GM18498 (cell line): ENCODE data around the gene ANAPC5.
"Not testable (repeated sequence)": the region's sequence is repeated elsewhere in the genome, so short reads cannot be mapped to it uniquely, and the experiment has no call there.

Experiments
- ATAC-seq: cut with Tn5 transposase; IDR thresholded peaks from one replicate; pipeline ENCODE4 v1.9.1; 2021; ENCODE audit warnings: mild to moderate bottlenecking, moderate library complexity; ENCODE audit not compliant: unreplicated experiment

The ANAPC5 gene

GRCh38 chr12:121288158-121288845, 63.9 kb downstream of the ANAPC5 start:
- no peak for ATAC-seq

DNA sequence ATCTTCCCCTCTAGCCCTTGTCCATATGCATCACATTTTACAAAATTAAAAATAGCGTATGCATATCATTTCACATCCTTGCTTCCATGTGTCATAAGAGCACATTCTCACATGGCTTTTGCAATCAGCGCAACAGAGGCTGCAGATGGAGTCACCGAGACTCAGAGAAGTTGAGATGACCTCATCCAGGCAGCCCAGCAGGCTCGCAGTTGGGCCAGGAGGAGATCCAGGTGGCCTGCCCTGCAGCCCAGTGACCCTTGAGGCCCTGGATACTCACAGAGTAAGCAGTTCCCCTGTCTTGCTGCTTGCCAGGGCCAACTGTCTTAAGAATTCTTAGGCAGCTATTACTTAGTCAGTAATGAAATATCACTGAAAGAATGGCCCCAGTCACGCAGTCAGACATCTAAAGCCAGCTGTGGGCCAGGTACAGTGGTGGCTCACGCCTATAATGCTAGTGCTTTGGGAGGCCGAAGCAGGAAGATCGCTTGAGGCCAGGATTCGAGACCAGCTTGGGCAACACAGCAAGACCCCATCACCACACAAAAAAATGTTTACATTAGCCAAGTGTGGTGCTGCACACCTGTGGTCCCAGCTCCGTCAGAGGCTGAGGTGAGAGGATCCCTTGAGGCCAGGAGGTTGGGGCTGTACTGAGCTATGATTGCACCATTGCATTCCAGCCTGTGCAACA, 64.8 kb downstream of the ANAPC5 start:
- no peak for ATAC-seq

DNA sequence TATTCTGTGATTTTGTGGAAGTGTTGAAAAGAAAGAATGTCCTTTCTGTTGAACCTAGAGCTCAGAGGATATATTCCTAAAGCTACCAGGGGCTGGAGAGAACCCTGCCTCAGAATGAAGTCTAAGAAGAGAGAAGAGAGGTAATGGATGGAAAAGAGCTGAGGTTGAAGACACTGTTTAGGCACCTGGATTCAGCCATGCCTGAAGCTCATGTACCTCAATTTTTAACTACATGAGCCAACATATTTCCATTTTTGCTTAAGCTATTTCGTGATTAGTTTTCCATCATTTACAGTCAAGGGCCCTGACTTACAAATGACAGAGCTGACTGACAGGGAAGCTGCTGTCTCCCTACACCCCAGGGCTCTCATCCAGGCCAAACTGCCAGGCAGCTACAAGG, 66.4 kb downstream of the ANAPC5 start:
- no peak for ATAC-seq

- no peak for ATAC-seq
These were observed 67.4 kb downstream of the ANAPC5 start for GRCh38 chr12:121284551-121285390.

DNA sequence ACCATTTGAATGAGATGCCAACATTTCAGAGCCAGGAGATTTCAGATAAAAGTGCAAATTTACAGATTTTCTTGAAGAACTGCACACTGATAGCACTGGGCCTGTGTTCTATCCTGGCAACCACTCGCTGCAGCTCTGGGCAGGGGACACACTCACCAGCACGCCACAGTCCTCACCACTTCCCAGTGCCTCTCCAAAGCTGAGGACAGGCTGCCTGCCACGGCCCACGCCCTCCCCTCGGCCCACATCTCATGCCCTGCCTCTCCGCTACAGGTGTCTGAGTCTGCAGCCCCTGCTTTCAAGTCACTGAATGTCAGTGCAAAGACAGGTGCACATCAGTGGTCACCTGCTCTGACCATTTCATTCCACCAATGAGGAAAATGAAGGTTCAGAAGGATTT, 68.4 kb downstream of the ANAPC5 start:
- no peak for ATAC-seq

DNA sequence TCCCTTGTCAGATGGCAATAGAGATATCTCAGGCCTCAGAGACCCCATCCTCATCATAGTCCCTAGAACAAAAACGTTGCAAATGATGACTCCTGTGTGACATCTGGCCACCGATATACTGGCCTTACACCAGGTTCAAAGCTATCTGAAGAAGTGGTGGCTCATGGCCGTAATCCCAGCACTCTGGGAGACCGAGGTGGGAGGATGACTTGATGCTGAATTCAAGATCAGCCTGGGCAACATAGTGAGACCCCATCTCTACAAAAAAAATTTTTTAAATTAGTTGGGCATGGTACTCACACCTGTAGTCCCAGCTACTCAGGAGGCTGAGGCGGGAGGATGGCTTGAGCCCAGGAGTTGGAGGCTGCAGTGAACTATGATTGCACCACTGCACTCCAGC, 68.8 kb downstream of the ANAPC5 start:
- no peak for ATAC-seq

GRCh38 chr12:121282910-121283309, 69.3 kb downstream of the ANAPC5 start:
- ATAC-seq = not testable (repeated sequence)

GRCh38 chr12:121282072-121282742, 70.0 kb downstream of the ANAPC5 start:
- no peak for ATAC-seq

DNA sequence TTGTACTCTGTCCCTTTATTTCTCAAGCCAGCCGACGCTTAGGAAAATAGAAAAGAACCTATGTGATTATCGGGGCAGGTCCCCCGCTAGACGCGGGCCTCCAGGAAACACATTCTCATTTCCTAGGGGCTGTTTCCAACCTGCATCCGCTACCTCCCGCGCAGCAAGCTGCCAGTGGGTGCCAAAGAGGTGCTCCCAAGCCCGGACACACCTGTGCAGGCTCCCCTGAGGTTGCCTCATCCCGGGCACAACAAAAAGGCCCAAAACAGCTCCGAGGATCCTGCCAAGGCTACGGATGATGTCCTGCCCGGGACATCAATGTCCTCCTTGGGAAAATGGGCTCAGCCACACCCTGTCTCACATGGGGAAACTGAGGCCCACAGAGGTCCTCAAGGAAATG, 71.1 kb downstream of the ANAPC5 start:
- not testable (repeated sequence) for ATAC-seq

GRCh38 chr12:121280531-121280930, 71.7 kb downstream of the ANAPC5 start:
- not testable (repeated sequence) for ATAC-seq

- no peak for ATAC-seq
These were observed 72.7 kb downstream of the ANAPC5 start for GRCh38 chr12:121279507-121279915.

DNA sequence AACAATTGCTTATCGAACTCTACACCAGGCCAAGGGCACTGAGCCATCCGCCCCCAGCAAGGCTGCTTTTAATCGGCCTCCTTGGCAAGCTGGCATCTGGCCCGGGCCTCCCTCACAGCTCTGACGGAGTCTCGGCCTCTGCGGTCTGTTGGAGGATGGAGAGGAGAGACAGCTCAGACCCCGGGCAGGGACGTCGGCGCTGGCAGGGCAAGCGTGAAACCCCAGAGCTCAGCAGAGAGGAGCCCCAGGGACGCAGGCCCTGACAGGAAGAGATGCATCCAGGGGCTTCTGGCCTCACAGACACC, 73.2 kb downstream of the ANAPC5 start:
- no peak for ATAC-seq

- no peak for ATAC-seq
These were observed 73.8 kb downstream of the ANAPC5 start for GRCh38 chr12:121278169-121279070.

- no peak for ATAC-seq
These were observed 74.8 kb downstream of the ANAPC5 start for GRCh38 chr12:121277374-121277759.

GRCh38 chr12:121274036-121274763, 78.0 kb downstream of the ANAPC5 start:
- no peak for ATAC-seq

GRCh38 chr12:121273364-121273896, 78.8 kb downstream of the ANAPC5 start:
- no peak for ATAC-seq

DNA sequence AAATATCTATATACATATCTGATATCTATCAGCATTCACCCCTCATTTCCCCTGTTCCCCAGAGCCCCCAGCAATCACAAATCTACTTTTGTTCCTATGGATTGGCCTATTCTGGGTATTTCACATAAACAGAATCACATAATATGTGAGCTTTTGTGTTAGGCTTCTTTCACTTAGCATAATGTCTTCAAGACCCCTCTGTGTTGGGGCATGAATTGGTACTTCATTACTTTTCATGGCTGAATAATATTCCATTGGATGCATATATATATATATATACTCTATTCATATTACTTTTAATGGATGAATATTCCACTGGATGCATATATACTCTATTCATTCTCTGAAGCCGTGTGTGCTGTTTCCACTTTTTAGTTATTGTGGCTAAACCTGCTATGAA, 84.4 kb downstream of the ANAPC5 start:
- no peak for ATAC-seq

GRCh38 chr12:121264951-121265515, 87.2 kb downstream of the ANAPC5 start:
- no peak for ATAC-seq

GRCh38 chr12:121264135-121264534, 88.1 kb downstream of the ANAPC5 start:
- no peak for ATAC-seq
